Bone marrow (tissue), 2 donors: ENCODE measurements around the gene NSMCE1.
A peak's percentile ranks its signal among the peaks of the same experiment; 100 is the strongest.

Experiments
- DNase-seq, 2 donors: peaks; one replicate each; lab custom pipeline; 2025; lab: John Stamatoyannopoulos, UW

NSMCE1 gene

DNA sequence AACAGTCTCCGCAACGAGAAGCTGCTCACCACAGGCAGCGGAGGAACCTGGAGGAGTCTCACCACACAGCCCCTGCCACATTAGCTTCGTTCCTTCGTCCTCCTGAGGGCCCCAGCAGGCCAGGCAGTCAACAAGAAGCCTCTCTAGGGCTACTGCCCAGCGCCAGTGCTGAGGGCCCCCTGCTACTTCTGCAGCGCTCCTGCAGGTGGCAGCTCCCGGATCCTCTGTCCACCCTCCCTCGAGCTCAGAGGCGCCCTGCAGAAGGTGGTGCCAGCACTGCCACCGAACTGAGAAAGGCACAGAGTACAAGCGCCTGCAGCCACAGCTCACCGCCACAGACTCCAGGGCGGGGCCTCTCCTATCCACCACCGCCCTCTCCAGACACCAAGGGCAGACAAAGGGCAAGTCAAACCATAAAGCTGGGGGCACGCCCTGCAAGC is 38.0 kb downstream of the NSMCE1 start:
- DNase-seq = peak in 1 of 2 donors; percentile 5

DNA sequence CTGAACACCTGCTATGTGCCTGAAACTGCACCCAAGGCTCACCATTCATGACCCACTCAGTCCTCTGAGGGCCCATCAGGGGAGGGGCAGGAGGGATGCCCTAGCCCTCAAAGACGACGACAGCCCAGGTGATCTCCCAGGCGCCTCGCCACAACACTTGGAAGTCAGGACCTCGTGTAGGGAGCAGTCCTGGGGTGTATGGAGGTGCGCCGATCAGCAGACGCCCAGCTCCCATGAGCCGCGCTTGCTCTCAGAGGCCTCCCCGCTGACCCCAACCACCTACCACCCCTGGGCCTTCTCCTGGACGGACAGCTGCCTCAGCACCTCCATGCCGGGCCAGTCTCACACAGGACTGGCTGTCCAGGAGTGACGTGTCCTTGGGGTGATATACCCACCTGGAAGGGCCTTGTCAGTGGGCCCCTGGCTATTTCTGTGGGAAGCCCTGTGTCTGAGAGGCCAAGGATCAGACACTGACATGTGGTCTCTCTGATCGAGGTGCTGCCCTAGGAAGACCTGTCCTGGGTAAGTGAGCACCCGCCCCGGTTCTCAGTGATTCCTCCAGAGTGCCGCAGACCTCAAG is 38.6 kb downstream of the NSMCE1 start:
- no peak for DNase-seq

DNA sequence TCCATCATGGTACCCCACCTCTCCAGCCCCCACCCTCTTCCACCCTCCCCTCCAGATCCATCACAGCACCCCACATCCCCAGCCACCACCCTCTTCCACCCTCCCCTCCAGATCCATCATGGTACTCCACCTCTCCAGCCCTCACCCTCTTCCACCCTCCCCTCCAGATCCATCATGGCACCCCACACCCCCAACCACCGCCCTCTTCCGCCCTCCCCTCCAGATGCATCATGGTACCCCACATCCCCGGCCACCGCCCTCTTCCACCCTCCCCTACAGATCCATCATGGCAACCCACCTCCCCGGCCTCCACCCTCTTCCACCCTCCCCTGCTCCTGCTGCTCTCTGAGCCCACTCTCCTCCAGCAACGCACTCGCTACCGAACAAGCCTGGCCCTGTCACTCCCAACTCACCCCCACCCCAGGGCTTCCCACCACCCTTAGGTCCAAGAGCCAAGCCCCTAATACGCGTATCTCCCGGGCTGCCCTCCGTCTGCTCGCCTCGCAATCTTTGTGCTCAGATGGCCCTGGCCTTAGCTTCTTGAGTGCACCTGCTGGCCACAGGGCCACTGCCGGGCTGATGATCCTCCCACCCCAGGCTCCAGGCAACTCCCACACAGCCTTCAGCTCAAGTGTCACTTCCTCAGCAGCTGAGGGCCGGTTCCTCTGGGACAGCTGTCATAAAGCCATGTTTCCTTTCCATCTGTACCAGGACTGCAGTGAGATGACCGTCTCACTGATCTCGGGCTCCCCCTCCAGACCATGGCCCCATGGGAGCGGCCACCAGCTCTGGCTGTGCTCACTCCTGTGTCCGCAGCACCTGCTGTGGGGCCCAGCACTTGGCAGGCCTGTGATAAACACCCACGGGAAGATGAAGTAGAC is 39.7 kb downstream of the NSMCE1 start:
- peak in 1 of 2 donors; percentile 11 for DNase-seq

DNA sequence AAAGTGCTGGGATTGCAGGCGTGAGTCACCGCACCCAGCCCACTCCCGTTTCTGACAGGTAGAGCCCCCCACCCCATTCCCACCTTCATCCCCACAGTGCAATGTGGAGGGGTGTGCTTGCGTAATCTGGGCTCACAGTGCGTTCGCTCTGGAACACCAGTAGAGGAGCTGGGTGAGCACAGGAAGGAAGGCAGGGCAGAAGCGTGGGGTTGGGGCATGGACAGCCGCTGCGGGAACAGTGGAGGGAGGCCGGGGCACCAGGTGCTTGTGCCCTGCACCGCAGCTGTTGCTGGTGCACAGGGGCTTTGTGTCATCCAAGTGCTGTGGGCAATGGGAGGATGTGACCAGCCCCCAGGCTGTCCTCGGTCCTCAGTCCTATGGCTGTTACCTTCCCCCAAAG is 40.5 kb downstream of the NSMCE1 start:
- DNase-seq = no peak

- no peak for DNase-seq
Observed at GRCh38 chr16:27226976-27227705, 41.4 kb downstream of the NSMCE1 start.

- DNase-seq = no peak
Observed at GRCh38 chr16:27226476-27226875, 42.1 kb downstream of the NSMCE1 start.

DNA sequence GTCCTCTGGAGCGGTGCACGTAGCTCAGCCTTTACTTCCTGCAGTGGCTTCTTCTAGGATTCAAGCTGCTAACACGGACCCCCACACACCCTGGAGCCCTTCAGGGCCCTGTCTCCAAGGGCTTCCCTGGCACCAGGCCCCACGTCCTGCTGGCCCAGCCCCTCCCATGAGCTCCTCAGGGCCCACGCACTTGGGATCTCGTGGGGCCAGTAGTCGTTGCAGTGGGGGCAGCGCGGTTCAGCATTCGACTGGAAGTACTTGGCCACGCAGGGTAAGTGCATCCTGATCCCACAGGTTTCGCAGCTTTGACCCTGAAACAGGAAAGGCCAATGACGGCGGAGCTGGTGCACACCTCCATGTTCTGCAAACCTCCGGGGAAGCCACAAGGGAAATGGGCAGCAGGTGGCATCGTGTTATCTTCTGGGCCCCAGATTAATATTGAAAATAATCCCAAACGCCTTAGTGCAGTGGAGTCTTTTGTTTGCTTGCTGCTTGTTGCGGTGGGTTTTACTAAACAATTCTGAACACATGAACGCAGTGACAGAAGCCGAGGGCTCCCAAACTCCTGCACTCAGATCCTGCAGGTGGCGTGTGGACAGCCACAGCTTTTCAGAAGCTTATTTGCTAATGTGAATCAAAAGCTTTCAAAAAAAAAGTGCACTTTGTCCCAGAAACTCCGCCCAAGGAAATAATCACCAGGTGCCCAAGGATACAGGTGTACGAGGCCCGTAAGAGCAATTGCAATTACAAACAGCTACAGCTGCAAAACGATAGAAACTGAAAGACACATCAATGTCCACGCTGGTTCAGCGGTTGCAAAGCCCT is 42.8 kb downstream of the NSMCE1 start:
- DNase-seq = no peak

DNA sequence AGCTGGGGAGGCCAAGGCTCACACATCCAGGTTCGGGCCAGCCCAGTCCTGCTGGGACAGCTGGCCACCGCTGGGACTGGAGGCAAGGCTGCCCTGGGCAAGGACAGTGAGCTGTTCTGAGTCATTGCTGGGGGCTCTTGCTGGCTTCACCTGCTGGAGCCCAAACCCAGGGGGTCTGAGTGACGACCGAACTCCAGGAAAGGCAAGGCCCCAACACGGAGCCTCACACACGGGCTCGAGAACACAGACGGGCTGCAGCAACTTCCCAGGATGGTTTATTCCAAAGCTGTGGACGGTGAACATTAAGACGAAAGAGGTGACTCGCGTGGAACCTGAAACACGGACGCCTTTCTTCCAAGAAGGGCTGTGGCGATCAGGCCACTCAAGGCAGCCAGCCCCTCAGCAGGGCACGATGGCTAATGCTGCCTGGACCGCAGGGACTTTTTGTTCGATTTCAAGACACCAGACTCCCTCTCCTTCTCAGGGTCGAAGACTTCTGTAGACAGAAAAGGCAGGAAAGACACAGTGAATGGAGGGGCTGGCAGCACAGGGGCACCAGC is 43.8 kb downstream of the NSMCE1 start:
- DNase-seq = no peak

GRCh38 chr16:27224271-27224737 is 44.3 kb downstream of the NSMCE1 start:
- no peak for DNase-seq

- no peak for DNase-seq
Observed at GRCh38 chr16:27223701-27224100, 44.9 kb downstream of the NSMCE1 start.

DNA sequence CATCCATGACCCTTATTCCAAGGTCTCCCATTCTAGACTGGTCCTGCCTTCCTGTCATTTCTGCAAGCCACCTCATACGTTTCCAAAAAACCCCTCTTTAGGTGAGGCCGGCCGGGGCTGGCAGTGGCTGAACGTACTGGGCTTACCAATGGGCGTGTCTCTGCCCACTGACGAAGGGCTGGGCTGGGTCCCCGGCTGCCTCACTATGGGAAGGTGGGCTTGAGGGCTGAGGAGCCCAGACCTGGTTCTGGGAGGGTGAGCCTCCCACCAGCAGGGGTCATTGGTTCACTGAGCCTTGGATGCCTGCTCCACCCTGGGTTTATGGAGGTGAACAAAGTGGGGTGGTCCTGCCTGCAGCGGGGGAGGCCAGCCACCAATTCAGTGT is 45.4 kb downstream of the NSMCE1 start:
- no peak for DNase-seq

DNA sequence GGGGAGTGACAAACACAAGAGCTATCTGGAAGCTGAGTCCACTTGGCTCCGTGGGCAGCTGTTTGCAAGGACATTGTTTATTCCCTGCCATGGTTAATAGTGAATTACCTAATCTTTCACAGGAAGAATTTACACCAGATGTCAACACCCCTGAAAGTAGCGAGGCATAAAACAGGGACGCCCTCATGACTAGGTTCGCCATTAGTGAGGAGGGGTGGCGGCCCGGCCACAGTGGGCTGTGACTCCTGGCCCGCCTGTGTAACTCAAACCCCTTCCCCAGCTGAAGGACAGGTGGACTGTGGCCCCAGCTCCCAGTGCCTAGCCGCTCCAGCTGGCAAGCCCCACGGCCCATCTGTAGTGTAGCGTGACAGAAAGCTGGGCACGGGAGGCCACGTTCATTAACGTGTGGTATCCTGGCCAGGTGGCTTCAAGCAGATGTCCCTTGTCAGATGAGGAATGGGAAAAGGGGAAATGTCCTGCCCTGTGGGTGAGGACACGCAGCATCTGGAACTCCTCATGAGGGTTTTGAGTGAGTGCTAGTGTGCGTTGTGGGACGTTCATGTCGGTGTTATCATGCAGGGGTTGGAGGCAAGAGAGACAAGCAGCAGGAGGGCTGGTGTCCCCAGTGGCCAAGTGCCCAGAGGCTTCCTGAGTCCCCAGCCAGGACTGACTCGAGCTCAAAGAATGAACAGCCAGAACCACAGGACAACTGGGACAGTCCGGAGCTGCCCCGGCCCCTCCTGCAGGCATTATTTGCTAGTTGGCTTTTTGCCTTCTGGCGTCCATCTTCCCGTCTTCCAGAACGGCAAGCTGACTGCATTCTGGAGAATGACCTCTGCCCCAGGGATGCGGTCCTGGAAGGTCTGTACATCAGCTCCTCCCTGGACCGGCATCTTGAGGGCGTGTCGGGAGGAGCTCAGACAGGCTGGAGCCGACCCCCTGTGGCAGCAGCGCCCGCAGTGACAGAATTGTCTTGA is 46.0 kb downstream of the NSMCE1 start:
- no peak for DNase-seq

- DNase-seq = no peak
Observed at GRCh38 chr16:27221576-27222248, 46.9 kb downstream of the NSMCE1 start.

DNA sequence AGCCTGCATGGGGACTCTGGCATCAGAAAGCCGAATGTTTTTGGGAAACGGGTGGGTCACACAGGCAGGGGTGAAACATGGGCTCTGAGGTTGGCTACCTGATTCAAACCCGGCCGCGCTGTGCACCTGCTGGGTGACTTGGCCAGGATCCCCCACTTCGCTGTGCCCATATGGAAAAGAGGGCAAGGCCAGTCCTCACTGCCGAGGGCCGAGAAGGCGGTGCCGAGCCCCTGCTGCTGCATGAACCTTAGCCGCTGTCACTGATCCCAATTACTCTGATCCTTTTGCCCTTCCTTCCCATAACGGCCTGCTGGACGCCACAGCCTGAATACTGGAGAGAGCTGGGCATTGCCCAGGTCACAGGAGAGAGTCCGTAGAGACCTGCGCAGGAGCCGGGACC is 47.6 kb downstream of the NSMCE1 start:
- no peak for DNase-seq

DNA sequence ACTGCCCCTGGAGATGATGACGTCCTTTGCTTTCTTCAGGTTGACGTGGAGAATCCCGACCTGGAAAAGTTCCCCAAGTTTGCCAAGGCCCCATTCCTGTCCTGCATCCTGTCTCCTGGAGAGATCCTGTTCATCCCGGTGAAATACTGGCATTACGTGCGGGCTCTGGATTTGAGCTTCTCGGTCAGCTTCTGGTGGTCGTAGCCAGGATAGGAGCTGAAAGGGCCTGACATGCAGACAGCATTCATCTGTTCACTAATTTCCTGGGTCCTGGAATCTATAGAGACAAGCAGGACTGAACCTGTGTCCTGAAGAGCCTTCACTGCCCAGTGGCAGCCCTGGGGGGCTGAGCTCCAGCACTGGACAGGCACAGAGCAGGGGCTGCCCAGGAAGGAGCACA is 48.0 kb downstream of the NSMCE1 start:
- DNase-seq = no peak

DNA sequence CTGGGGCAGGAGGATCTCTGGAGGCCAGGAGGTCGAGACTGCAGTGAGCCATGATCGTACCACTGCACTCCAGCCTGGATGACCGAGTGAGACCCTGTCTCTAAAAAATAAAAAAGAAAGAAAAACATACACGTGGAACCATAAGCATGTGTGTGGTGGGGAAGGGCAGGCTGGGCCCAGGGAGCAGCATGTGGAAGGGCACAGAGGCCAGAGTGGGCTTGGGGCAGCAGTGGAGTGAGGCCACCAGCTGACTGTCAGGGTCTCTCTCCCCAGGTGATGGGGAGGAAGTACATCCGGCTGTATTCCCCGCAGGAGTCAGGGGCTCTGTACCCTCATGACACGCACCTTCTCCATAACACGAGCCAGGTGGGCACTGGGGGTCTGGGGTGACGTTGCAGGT is 48.5 kb downstream of the NSMCE1 start:
- no peak for DNase-seq

GRCh38 chr16:27219161-27219560 is 49.4 kb downstream of the NSMCE1 start:
- DNase-seq = no peak

- no peak for DNase-seq
Observed at GRCh38 chr16:27218756-27219155, 49.8 kb downstream of the NSMCE1 start.

GRCh38 chr16:27217256-27217655 is 51.3 kb downstream of the NSMCE1 start:
- DNase-seq = no peak
